ENCODE results near the gene JAG2. TPM values are rescaled to one million over a fixed set of nuclear protein-coding genes. Genes with fewer than 3 reads are reported as not detected.

JAG2 gene
- total and polyA plus RNA-seq, 12 donors: 0.83 to 16.2 (median 4.0) TPM

- peak overlapping the region in 1 of 5 donors; percentile 1 for H3K27ac ChIP-seq
- no peaks in the 10 kb centered on the region for H3K27me3 ChIP-seq
- DNase-seq: peak; percentile 53 to 74 (median 55)
- TF ChIP-seq POLR2A (IDR thresholded peaks at IDR 0.05): no peak
- TF ChIP-seq CTCF (IDR thresholded peaks at IDR 0.05): no peak
- no peaks in the 10 kb centered on the region for H3K9me3 ChIP-seq (replicated peaks in 1 of 3)
- intact Hi-C loops (cut with DNase I): loop anchor here in 1 of 2 donors (2.0 kb wide), 1 partner anchor 147 kb away; no protein-coding TSS in a partner anchor
- peaks cover 14 to 31% of the 10 kb centered on the region in 2 donors for H3K4me1 ChIP-seq (replicated peaks in 1 of 2)
- H3K36me3 ChIP-seq (replicated peaks in 1 of 2): peaks cover 0 to 9% of the 10 kb centered on the region in 2 donors
- WGBS, 4 donors: 22 to 67% (median 36%) methylated on average over 1 to 12 of the region's 12 CpGs
- H3K4me3 ChIP-seq: no peak overlapping the region
These were observed 37.2 kb upstream of the JAG2 start for GRCh38 chr14:105205673-105206208.

GRCh38 chr14:105204931-105205672, 36.5 kb upstream of the JAG2 start:
- intact Hi-C loops (cut with DNase I): loop anchor here (2.0 to 5.0 kb wide), 3 partner anchors 77 to 148 kb away; no protein-coding TSS in a partner anchor
- Histone ChIP-seq H3K9me3 (replicated peaks in 1 of 3) (no peaks in the 10 kb centered on the region), H3K27ac (peak overlapping the region in 2 of 5 donors; percentile 21 to 61), H3K4me3 (no peak overlapping the region), H3K27me3 (peaks cover under 1% of the 10 kb centered on the region), H3K4me1 (replicated peaks in 1 of 2) (peaks cover 14 to 31% of the 10 kb centered on the region in 2 donors), H3K36me3 (replicated peaks in 1 of 2) (peaks cover 0 to 7% of the 10 kb centered on the region in 2 donors)
- 30 to 40% (median 39%) methylated on average over 8 to 21 of the region's 21 CpGs for WGBS, 4 donors
- DNase-seq: peak in 1 of 7 donors; percentile 36
- TF ChIP-seq CTCF (IDR thresholded peaks at IDR 0.05) (no peak), POLR2A (IDR thresholded peaks at IDR 0.05) (no peak)

- Histone ChIP-seq H3K4me3 (no peak overlapping the region), H3K9me3 (replicated peaks in 1 of 3) (no peaks in the 10 kb centered on the region), H3K4me1 (replicated peaks in 1 of 2) (peaks cover 14 to 31% of the 10 kb centered on the region in 2 donors), H3K27ac (peak overlapping the region in 2 of 5 donors; percentile 26 to 61), H3K36me3 (replicated peaks in 1 of 2) (no peaks in the 10 kb centered on the region), H3K27me3 (peaks cover 6% of the 10 kb centered on the region)
- DNase-seq: peak; percentile 78 to 88 (median 84)
- 45 to 60% (median 52%) methylated on average over 15 to 24 of the region's 24 CpGs for WGBS, 4 donors
- intact Hi-C loops (cut with DNase I): loop anchor here (2.0 to 5.0 kb wide), 3 partner anchors 78 to 148 kb away; no protein-coding TSS in a partner anchor
- TF ChIP-seq CTCF (IDR thresholded peaks at IDR 0.05): no peak
- TF ChIP-seq POLR2A (IDR thresholded peaks at IDR 0.05): no peak
These were observed 35.8 kb upstream of the JAG2 start for GRCh38 chr14:105204206-105204930.

GRCh38 chr14:105203701-105204100, 35.1 kb upstream of the JAG2 start:
- no peak for DNase-seq
- Histone ChIP-seq H3K4me3 (no peak overlapping the region), H3K4me1 (replicated peaks in 1 of 2) (peaks cover 14 to 31% of the 10 kb centered on the region in 2 donors), H3K36me3 (replicated peaks in 1 of 2) (no peaks in the 10 kb centered on the region), H3K27ac (no peak overlapping the region), H3K27me3 (peaks cover 10% of the 10 kb centered on the region), H3K9me3 (replicated peaks in 1 of 3) (no peaks in the 10 kb centered on the region)
- intact Hi-C loops (cut with DNase I): loop anchor here (2.0 to 5.0 kb wide), 3 partner anchors 79 to 149 kb away; no protein-coding TSS in a partner anchor
- TF ChIP-seq POLR2A (IDR thresholded peaks at IDR 0.05): no peak
- no peak for TF ChIP-seq CTCF (IDR thresholded peaks at IDR 0.05)
- 71 to 100% (median 81%) methylated on average over 1 to 6 of the region's 6 CpGs for WGBS, 4 donors
